HUES6 (cell line): ENCODE results near the gene TAMALIN.

Experiments
- H3K27ac ChIP-seq: 2 replicates; pipeline ENCODE4 v1.7.0; 2013; ENCODE audit warnings: low read depth, mild to moderate bottlenecking, low read length, inconsistent platforms
- H3K27me3 ChIP-seq: 2 replicates; pipeline ENCODE4 v1.6.1; 2013; ENCODE audit warnings: low read length; ENCODE audit not compliant: control insufficient read depth, insufficient read depth
- H3K36me3 ChIP-seq: 2 replicates; pipeline ENCODE4 v1.6.1; 2013; ENCODE audit warnings: low read length; ENCODE audit not compliant: control insufficient read depth, insufficient read depth
- H3K4me1 ChIP-seq: 2 replicates; pipeline ENCODE4 v1.6.1; 2013; ENCODE audit warnings: low read length; ENCODE audit not compliant: control insufficient read depth, insufficient read depth
- H3K4me3 ChIP-seq: 2 replicates; pipeline ENCODE4 v1.5.1; 2013; ENCODE audit warnings: low read depth, low read length
- H3K9ac ChIP-seq: one replicate; pipeline ENCODE4 v1.6.1; 2013; ENCODE audit warnings: mild to moderate bottlenecking, low read length
- H3K9me3 ChIP-seq: 2 replicates; pipeline ENCODE4 v1.6.1; 2013; ENCODE audit warnings: low read depth, low read length; ENCODE audit not compliant: control insufficient read depth, insufficient read depth

TAMALIN gene

DNA sequence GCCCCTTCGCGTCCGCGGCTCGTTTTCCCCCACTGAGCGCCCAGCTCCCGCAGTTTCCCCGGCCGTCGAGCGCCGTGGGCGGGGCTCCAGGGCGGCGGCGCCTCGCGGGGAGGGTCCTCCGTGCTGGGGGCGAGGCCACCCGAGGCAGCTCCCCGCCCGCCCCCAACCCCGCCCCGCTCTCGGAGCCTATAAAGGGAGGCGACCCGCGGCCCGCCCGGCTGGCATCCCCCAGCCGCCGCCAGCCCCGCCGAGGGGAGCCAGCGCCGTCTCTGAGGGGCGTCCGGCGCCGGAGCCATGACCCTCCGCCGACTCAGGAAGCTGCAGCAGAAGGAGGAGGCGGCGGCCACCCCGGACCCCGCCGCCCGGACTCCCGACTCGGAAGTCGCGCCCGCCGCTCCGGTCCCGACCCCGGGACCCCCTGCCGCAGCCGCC lies at the start of gene TAMALIN:
TSS of gene TAMALIN (plus strand) at position 221 of the 432 bp plus-strand sequence. CDS start at position 295, 74 bp downstream.
- no peaks in the 10 kb centered on the region for H3K9me3 ChIP-seq
- H3K9ac ChIP-seq, result peak within 1 kb of the TSS; percentile 54
- peaks cover 6% of the 10 kb centered on the region; the same call in 1 of the 2 replicates for H3K36me3 ChIP-seq
- H3K27me3 ChIP-seq, result peaks cover 52% of the 10 kb centered on the region
- H3K4me1 ChIP-seq, result peaks cover 39% of the 10 kb centered on the region
- peak within 1 kb of the TSS; percentile 64 for H3K4me3 ChIP-seq
- no peak within 1 kb of the TSS for H3K27ac ChIP-seq

DNA sequence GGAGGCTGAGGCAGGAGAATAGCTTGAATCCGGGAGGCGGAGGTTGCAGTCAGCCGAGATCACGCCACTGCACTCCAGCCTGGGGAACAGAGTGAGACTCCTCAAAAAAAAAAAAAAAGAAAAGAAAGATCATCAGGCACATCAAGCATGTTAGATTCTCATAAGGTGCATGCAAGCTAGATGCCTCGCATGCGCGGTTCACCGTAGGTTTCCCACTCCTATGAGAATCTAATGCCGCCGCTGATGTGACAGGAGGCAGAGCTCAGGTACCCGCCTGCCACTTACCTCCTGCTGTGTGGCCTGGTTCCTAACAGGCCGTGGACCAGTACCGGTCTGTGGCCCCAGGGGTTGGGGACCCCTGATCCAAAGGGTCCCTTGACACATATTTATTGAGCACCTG lies 48.2 kb upstream of the TAMALIN start:
- no peak overlapping the region for H3K27ac ChIP-seq
- H3K36me3 ChIP-seq, result 0 out of 2 replicates have a peak, but pooled peaks cover 2% of the 10 kb centered on the region
- no peaks in the 10 kb centered on the region for H3K9me3 ChIP-seq

GRCh38 chr12:51959211-51959610 lies 47.5 kb upstream of the TAMALIN start:
- Histone ChIP-seq H3K27ac (no peak overlapping the region), H3K4me3 (no peak overlapping the region), H3K9ac (no peak overlapping the region), H3K4me1 (peaks cover 4% of the 10 kb centered on the region; the same call in 1 of the 2 replicates), H3K36me3 (0 out of 2 replicates have a peak, but pooled peaks cover 2% of the 10 kb centered on the region), H3K9me3 (no peaks in the 10 kb centered on the region), H3K27me3 (no peaks in the 10 kb centered on the region)

More for the DNA sequence above, 48.2 kb upstream of the TAMALIN start:
- H3K27me3 ChIP-seq, result no peaks in the 10 kb centered on the region
- H3K4me3 ChIP-seq, result no peak overlapping the region
- H3K4me1 ChIP-seq, result peaks cover 8% of the 10 kb centered on the region; the same call in 1 of the 2 replicates
- no peak overlapping the region for H3K9ac ChIP-seq

- no peaks in the 10 kb centered on the region for H3K9me3 ChIP-seq
- no peaks in the 10 kb centered on the region for H3K27me3 ChIP-seq
- H3K4me3 ChIP-seq, result no peak overlapping the region
- H3K4me1 ChIP-seq, result 0 out of 2 replicates have a peak, but pooled peaks cover 3% of the 10 kb centered on the region
- H3K36me3 ChIP-seq, result 0 out of 2 replicates have a peak, but pooled peaks cover 2% of the 10 kb centered on the region
- no peak overlapping the region for H3K27ac ChIP-seq
- H3K9ac ChIP-seq, result no peak overlapping the region
Measured at GRCh38 chr12:51959921-51960320, 46.8 kb upstream of the TAMALIN start.

DNA sequence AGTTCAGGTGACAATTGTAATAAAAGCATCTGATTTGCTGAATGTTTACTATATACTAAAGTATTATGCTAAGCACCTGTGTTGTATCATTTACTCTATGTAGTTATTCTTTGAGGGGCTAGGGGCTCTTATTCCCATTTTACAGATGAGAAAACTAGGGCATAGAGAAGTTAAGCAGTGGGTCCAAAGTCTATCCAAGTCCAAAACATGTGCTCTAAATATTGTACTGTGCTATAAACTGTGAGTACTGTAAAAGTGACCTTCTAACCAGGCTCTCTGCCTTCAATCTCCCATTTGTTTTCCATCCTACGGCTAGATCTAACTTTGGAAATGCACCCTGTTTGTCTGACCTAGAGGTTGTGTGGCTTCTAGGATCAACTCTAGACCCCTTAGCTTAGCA lies 46.3 kb upstream of the TAMALIN start:
- Histone ChIP-seq H3K9ac (no peak overlapping the region), H3K27me3 (no peaks in the 10 kb centered on the region), H3K4me1 (0 out of 2 replicates have a peak, but pooled peaks cover 3% of the 10 kb centered on the region), H3K9me3 (no peaks in the 10 kb centered on the region), H3K36me3 (0 out of 2 replicates have a peak, but pooled peaks cover 2% of the 10 kb centered on the region), H3K4me3 (no peak overlapping the region), H3K27ac (no peak overlapping the region)

DNA sequence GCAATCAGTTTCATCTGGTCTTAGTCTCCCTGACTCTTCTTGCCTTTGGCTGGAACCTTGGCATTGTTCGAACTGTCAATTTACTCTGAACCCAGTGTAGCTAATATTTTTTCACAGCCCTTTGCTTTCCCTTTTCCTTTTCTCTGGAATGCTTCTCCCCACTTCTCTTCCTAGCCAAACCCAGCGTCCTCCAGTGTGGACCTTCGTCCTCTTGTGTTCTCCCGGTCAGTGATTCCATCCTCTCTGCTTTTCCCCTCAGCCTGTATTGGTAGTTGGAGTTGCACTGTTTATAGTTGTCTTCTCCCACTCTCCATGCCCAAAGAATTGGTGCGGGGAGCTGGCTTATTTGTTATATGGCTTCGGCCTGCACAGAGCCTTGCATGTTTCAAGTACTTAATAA lies 45.9 kb upstream of the TAMALIN start:
- H3K27ac ChIP-seq, result no peak overlapping the region
- 0 out of 2 replicates have a peak, but pooled peaks cover 2% of the 10 kb centered on the region for H3K36me3 ChIP-seq
- H3K4me3 ChIP-seq, result no peak overlapping the region
- 0 out of 2 replicates have a peak, but pooled peaks cover 5% of the 10 kb centered on the region for H3K4me1 ChIP-seq
- no peaks in the 10 kb centered on the region for H3K27me3 ChIP-seq
- H3K9me3 ChIP-seq, result no peaks in the 10 kb centered on the region
- H3K9ac ChIP-seq, result no peak overlapping the region

DNA sequence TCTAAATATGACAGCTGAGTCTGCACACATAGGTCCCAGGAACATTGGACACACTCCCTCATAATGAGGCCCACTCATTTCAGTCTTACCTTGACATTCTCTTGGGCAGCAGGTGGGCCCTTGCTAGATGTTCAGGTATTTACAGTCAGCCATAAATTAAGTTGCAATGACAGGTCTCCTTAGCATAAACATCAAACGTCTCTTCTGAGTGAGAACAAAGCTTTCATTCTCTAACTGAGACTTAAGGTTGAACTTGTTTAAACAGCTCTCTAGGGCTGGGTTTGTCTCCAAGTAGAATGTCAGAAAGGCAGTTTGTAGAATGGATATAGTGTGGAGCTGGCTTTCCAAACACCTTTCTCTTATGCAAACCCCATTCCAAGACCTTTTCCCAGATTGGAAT lies 44.9 kb upstream of the TAMALIN start:
- Histone ChIP-seq H3K9me3 (no peaks in the 10 kb centered on the region), H3K27ac (no peak overlapping the region), H3K4me1 (0 out of 2 replicates have a peak, but pooled peaks cover 5% of the 10 kb centered on the region), H3K27me3 (no peaks in the 10 kb centered on the region), H3K4me3 (no peak overlapping the region), H3K9ac (no peak overlapping the region), H3K36me3 (0 out of 2 replicates have a peak, but pooled peaks cover 2% of the 10 kb centered on the region)

GRCh38 chr12:51962737-51963136 lies 44.0 kb upstream of the TAMALIN start:
- H3K4me1 ChIP-seq, result 0 out of 2 replicates have a peak, but pooled peaks cover 5% of the 10 kb centered on the region
- H3K27me3 ChIP-seq, result no peaks in the 10 kb centered on the region
- no peak overlapping the region for H3K27ac ChIP-seq
- 0 out of 2 replicates have a peak, but pooled peaks cover 2% of the 10 kb centered on the region for H3K36me3 ChIP-seq
- H3K9ac ChIP-seq, result no peak overlapping the region
- no peak overlapping the region for H3K4me3 ChIP-seq
- no peaks in the 10 kb centered on the region for H3K9me3 ChIP-seq

DNA sequence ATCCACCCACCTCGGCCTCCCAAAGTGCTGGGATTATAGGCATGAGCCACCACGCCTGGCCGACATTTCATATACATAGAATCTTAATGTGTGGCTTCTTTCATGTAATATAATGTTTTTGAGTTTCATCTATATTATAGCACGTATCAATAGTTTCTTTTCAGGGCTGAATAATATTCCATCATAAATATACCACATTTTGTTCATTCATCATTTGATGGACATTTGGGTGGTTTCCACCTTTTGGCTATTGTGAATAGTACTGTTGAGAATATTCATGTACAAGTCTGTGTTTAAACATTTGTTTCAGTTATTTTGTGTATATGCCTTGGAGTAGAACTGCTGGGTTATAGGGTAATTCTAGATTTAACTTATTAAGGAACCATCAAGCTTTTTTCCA lies 43.3 kb upstream of the TAMALIN start:
- Histone ChIP-seq H3K27ac (no peak overlapping the region), H3K27me3 (no peaks in the 10 kb centered on the region), H3K9me3 (no peaks in the 10 kb centered on the region), H3K4me1 (0 out of 2 replicates have a peak, but pooled peaks cover 5% of the 10 kb centered on the region), H3K9ac (no peak overlapping the region), H3K4me3 (no peak overlapping the region), H3K36me3 (0 out of 2 replicates have a peak, but pooled peaks cover 2% of the 10 kb centered on the region)

GRCh38 chr12:51969643-51970042 lies 37.1 kb upstream of the TAMALIN start:
- Histone ChIP-seq H3K4me3 (no peak overlapping the region), H3K27me3 (no peaks in the 10 kb centered on the region), H3K36me3 (no peaks in the 10 kb centered on the region), H3K27ac (no peak overlapping the region), H3K4me1 (peaks cover 34% of the 10 kb centered on the region), H3K9ac (no peak overlapping the region), H3K9me3 (no peaks in the 10 kb centered on the region)

- H3K27ac ChIP-seq, result no peak overlapping the region
Measured at GRCh38 chr12:51970904-51971646, 35.7 kb upstream of the TAMALIN start.

More at GRCh38 chr12:51970904-51971646, 35.7 kb upstream of the TAMALIN start:
- no peaks in the 10 kb centered on the region for H3K27me3 ChIP-seq
- H3K4me3 ChIP-seq, result no peak overlapping the region
- peaks cover 10% of the 10 kb centered on the region for H3K36me3 ChIP-seq
- H3K9me3 ChIP-seq, result no peaks in the 10 kb centered on the region
- peaks cover 35% of the 10 kb centered on the region for H3K4me1 ChIP-seq
- H3K9ac ChIP-seq, result no peak overlapping the region
